Measurements from ENCODE around the gene CACNA1C.

Gene CACNA1C

DNA sequence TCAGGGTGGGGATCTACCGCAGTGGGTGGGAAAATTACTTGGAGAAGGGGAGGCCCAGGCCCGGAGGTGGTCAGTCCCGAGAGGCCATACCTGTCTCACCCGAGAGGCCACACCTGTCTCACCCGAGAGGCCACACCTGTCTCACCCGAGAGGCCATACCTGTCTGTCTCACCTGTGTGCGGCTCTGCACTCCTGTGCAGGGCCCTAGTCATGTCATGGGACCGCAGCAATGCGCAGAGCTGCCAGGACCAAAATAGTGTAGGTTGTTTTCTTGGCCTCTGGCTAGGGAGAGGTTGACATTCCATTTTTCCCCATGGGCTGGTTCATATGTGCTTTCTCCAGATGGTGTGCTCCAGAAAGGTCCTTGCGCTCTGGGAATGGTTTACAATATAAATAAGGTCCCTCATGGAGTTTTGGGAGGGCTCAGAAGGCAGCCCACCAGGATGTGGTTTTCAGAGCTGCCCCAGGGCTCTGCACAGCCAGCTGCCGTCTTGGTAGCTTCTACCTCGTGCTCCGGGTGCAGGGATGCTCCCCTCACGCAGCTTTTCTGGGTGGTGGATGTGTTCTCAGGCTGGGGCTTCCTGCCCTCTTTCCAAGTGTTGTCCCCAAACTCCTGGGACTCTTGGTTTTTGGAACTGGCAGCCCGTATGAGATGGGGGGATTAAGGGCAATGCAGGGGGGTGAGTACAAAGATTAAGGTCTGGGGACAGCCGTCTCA is 58.2 kb downstream of the CACNA1C start:
- Mint-ChIP-seq H3K4me3 (no peak overlapping the region), H3K4me1 (no peaks in the 10 kb centered on the region), H3K36me3 (no peaks in the 10 kb centered on the region), H3K27me3 (no peaks in the 10 kb centered on the region), H3K9me3 (no peaks in the 10 kb centered on the region), H3K27ac (no peak overlapping the region)

- Mint-ChIP-seq H3K27me3 (no peaks in the 10 kb centered on the region), H3K36me3 (no peaks in the 10 kb centered on the region), H3K27ac (no peak overlapping the region), H3K9me3 (no peaks in the 10 kb centered on the region), H3K4me3 (no peak overlapping the region), H3K4me1 (no peaks in the 10 kb centered on the region)
Measured at GRCh38 chr12:2111826-2112225, 59.0 kb downstream of the CACNA1C start.

GRCh38 chr12:2112401-2112800 is 59.6 kb downstream of the CACNA1C start:
- H3K27me3 Mint-ChIP-seq: no peaks in the 10 kb centered on the region
- no peaks in the 10 kb centered on the region for H3K4me1 Mint-ChIP-seq
- no peaks in the 10 kb centered on the region for H3K9me3 Mint-ChIP-seq
- no peak overlapping the region for H3K4me3 Mint-ChIP-seq
- no peak overlapping the region for H3K27ac Mint-ChIP-seq
- no peaks in the 10 kb centered on the region for H3K36me3 Mint-ChIP-seq

- no peaks in the 10 kb centered on the region for H3K27me3 Mint-ChIP-seq
- H3K9me3 Mint-ChIP-seq: no peaks in the 10 kb centered on the region
- no peaks in the 10 kb centered on the region for H3K36me3 Mint-ChIP-seq
- H3K4me3 Mint-ChIP-seq: no peak overlapping the region
- no peaks in the 10 kb centered on the region for H3K4me1 Mint-ChIP-seq
- no peak overlapping the region for H3K27ac Mint-ChIP-seq
Measured at GRCh38 chr12:2113119-2113912, 60.5 kb downstream of the CACNA1C start.

- Mint-ChIP-seq H3K36me3 (no peaks in the 10 kb centered on the region), H3K4me3 (no peak overlapping the region), H3K9me3 (no peaks in the 10 kb centered on the region), H3K27me3 (no peaks in the 10 kb centered on the region), H3K4me1 (no peaks in the 10 kb centered on the region), H3K27ac (no peak overlapping the region)
Measured at GRCh38 chr12:2114071-2114470, 61.3 kb downstream of the CACNA1C start.

- H3K4me3 Mint-ChIP-seq: no peak overlapping the region
- no peak overlapping the region for H3K27ac Mint-ChIP-seq
- no peaks in the 10 kb centered on the region for H3K27me3 Mint-ChIP-seq
- no peaks in the 10 kb centered on the region for H3K4me1 Mint-ChIP-seq
- no peaks in the 10 kb centered on the region for H3K36me3 Mint-ChIP-seq
- no peaks in the 10 kb centered on the region for H3K9me3 Mint-ChIP-seq
Measured at GRCh38 chr12:2115101-2115845, 62.5 kb downstream of the CACNA1C start.

GRCh38 chr12:2117541-2117940 is 64.8 kb downstream of the CACNA1C start:
- no peak overlapping the region for H3K27ac Mint-ChIP-seq
- H3K36me3 Mint-ChIP-seq: no peaks in the 10 kb centered on the region
- no peak overlapping the region for H3K4me3 Mint-ChIP-seq
- no peaks in the 10 kb centered on the region for H3K4me1 Mint-ChIP-seq
- H3K9me3 Mint-ChIP-seq: no peaks in the 10 kb centered on the region
- no peaks in the 10 kb centered on the region for H3K27me3 Mint-ChIP-seq

DNA sequence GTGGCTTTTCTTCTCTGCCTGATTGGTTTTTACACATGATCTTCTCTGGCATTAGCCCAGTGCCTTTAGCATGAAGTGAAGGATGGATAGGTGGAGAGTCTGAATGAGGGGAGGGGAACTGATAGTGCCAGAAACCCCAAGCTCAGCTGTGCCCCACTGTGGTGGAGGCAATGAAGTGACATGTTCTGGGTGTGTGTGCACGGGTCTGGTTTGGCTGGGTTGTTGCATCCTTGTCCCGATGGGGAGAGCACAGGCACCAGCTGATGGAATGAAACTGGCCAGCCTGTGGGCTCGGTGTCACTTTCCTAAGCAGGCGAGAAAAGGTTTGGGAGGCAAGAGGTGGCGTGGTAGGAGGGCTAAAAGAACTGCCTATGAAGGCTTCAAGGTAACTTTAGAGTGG is 65.3 kb downstream of the CACNA1C start:
- Mint-ChIP-seq H3K4me1 (no peaks in the 10 kb centered on the region), H3K4me3 (no peak overlapping the region), H3K27ac (no peak overlapping the region), H3K36me3 (no peaks in the 10 kb centered on the region), H3K27me3 (no peaks in the 10 kb centered on the region), H3K9me3 (no peaks in the 10 kb centered on the region)

DNA sequence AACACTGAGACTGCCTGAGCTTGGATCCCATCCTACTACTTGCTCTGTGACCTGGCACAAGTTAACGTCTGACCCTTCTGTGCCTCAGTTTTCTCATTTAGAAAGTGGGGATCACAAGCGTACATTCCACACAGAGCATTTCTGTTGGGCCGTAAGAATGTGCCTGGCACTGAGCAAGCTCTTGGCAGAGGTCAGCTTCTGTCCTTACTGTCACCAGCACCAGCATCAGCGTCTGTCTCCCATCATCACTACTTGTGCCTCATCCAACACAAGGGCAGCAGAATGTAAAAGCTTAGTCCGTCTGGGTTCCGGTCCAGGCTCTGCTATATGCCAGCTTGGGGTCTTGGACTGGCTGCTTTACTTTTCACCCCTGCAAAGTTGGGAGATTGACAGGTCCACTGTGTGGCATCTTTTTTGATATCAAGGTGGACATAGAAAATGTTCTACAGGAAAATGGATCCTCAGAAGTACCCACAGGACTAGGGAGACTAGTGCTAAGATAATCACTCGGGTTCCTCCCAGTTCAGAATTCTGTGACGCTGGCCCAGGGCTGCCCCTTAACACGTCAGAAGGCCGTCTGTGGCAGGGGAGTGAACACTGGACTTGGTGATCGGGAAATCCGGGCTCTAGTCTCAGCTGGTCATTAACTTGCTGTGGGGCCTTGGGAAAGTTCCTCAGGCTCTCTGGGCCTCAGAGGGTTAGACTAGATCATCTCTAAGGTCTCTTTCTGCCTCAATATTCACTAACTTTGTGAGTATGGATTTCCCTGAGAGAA is 65.9 kb downstream of the CACNA1C start:
- H3K4me1 Mint-ChIP-seq: no peaks in the 10 kb centered on the region
- no peaks in the 10 kb centered on the region for H3K36me3 Mint-ChIP-seq
- H3K27ac Mint-ChIP-seq: no peak overlapping the region
- no peak overlapping the region for H3K4me3 Mint-ChIP-seq
- H3K9me3 Mint-ChIP-seq: no peaks in the 10 kb centered on the region
- H3K27me3 Mint-ChIP-seq: no peaks in the 10 kb centered on the region

GRCh38 chr12:2119266-2119665 is 66.5 kb downstream of the CACNA1C start:
- H3K9me3 Mint-ChIP-seq: no peaks in the 10 kb centered on the region
- H3K36me3 Mint-ChIP-seq: no peaks in the 10 kb centered on the region
- H3K4me3 Mint-ChIP-seq: no peak overlapping the region
- no peaks in the 10 kb centered on the region for H3K27me3 Mint-ChIP-seq
- H3K4me1 Mint-ChIP-seq: no peaks in the 10 kb centered on the region
- no peak overlapping the region for H3K27ac Mint-ChIP-seq

- Mint-ChIP-seq H3K27me3 (no peaks in the 10 kb centered on the region), H3K36me3 (no peaks in the 10 kb centered on the region), H3K27ac (no peak overlapping the region), H3K4me3 (no peak overlapping the region), H3K4me1 (no peaks in the 10 kb centered on the region), H3K9me3 (no peaks in the 10 kb centered on the region)
Measured at GRCh38 chr12:2120982-2121758, 68.4 kb downstream of the CACNA1C start.

GRCh38 chr12:2124466-2125023 is 71.8 kb downstream of the CACNA1C start:
- Mint-ChIP-seq H3K27ac (no peak overlapping the region), H3K4me1 (no peaks in the 10 kb centered on the region), H3K27me3 (peaks cover 2% of the 10 kb centered on the region), H3K36me3 (no peaks in the 10 kb centered on the region), H3K9me3 (no peaks in the 10 kb centered on the region), H3K4me3 (no peak overlapping the region)

DNA sequence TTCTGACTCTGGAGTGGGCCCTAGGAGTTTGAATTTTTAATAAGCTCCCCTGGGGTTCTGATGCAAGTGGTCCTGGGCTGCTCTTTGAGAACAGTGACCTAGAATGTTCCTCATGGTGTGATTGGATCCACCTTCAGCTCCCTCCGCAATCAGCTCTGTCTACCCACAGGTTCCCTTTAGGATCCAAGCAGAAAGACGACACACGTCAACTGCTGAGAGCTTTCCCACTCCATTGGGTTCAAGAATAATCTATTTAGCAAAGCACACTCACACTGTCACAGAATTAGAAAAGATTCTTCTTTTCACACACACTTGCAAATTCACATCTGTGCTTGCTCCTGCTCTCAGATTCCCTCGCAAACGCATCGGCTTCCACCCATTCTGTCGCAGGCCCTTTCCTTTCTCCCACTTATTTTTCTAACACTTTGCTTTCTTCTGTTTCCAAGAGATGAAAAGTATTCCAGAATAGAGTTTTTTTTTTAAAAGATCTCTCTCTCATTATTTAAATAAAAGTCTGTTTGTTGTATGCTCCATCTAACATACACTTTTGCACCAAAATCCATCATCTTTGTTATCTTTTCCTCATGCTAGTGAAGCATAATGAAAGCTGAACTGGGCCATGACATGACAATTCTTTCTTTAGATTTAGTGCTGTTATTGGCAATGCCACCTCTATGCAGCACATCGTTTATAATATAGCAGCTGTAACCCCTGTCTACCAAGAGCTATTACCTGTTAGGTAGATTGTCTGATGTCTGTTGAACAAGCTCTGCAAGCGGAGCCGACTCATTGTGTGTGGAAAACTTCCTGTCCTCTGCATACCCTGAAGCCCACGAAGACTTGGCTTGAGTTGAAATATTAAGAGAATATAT is 73.1 kb downstream of the CACNA1C start:
- Mint-ChIP-seq H3K27ac (no peak overlapping the region), H3K36me3 (no peaks in the 10 kb centered on the region), H3K27me3 (peaks cover 2% of the 10 kb centered on the region), H3K4me1 (no peaks in the 10 kb centered on the region), H3K4me3 (no peak overlapping the region), H3K9me3 (no peaks in the 10 kb centered on the region)

All from activated naive CD4-positive, alpha-beta T cell treated with anti-CD3 and anti-CD28 coated beads, Interleukin-2, amount 50 U/mL, for 24 hours (primary cell).